GM18951 (cell line): Measurements from ENCODE around the gene HSPG2.
"Not testable (repeated sequence)": the region's sequence is repeated elsewhere in the genome, so short reads cannot be mapped to it uniquely, and the experiment has no call there.

Experiments used
- POLR2A ChIP-seq: IDR thresholded peaks from 4 replicates; pipeline ENCODE4 v1.6.1; 2011; ENCODE audit warnings: mild to moderate bottlenecking; ENCODE audit not compliant: insufficient read length, insufficient read depth; ENCODE audit errors: extremely low read depth
- in situ Hi-C: fragments of 300-500 bp; cut with MboI; formaldehyde crosslinking; loops from one replicate; pipeline ENCODE4 v1.12.0; 2022; ENCODE audit warnings: low sequenced_read_pairs, mixed read lengths, inconsistent platforms; ENCODE audit not compliant: unreplicated experiment

Gene HSPG2

GRCh38 chr1:21966247-21967000, 29.3 kb upstream of the HSPG2 start:
- no peak for TF ChIP-seq POLR2A
- in situ Hi-C loops, result loop anchor here (25.0 kb wide), 1 partner anchor 254 kb away; no protein-coding TSS in a partner anchor

DNA sequence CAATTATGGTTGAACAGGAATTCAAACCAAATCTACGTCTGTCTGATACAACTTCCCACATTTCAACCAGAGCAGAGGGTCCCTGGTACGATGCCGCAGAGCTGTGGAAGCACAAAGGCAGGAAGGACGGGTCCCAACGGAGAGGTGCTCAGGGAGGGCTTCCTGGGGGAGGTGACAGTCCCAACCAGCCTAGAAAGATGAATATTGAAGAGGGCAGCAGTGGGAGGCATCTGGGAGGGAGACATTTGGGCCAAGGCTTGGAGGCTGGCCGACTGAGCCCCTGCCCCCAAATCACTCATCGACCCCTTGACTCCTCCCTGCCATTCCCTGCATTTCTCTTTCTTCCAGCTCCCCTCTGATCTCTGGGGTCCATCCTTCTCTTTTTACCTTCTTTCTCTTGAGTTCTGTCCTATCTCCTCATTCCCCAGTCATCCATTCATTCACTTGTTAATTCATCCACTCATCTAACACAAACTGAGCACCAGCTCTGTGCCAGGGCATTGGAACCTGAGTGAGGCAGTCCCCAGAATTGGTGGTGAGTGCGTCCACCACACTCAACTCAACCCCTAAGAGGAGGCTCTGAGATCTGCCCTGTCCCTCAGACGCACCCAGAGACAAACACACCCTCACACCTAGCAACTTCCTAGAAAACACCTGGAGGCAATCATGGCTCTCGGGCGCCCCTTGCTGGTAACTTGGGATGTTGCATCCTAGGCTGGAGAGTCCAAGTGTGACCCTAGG, 26.5 kb upstream of the HSPG2 start:
- in situ Hi-C loops, result loop anchor here (25.0 kb wide), 1 partner anchor 251 kb away; no protein-coding TSS in a partner anchor
- TF ChIP-seq POLR2A, result no peak

GRCh38 chr1:21961799-21962198, 24.7 kb upstream of the HSPG2 start:
- TF ChIP-seq POLR2A, result no peak
- in situ Hi-C loops, result loop anchor here (25.0 kb wide), 1 partner anchor 249 kb away; no protein-coding TSS in a partner anchor

- no peak for TF ChIP-seq POLR2A
- in situ Hi-C loops, result loop anchor here (25.0 kb wide), 1 partner anchor 249 kb away; no protein-coding TSS in a partner anchor
Measured at GRCh38 chr1:21961337-21961736, 24.2 kb upstream of the HSPG2 start.

- TF ChIP-seq POLR2A, result no peak
- in situ Hi-C loops, result loop anchor here (25.0 kb wide), 1 partner anchor 245 kb away; no protein-coding TSS in a partner anchor
Measured at GRCh38 chr1:21956720-21957552, 19.8 kb upstream of the HSPG2 start.

GRCh38 chr1:21955501-21956281, 18.6 kb upstream of the HSPG2 start:
- in situ Hi-C loops, result loop anchor here (25.0 kb wide), 1 partner anchor 243 kb away; no protein-coding TSS in a partner anchor
- no peak for TF ChIP-seq POLR2A

GRCh38 chr1:21955058-21955457, 17.9 kb upstream of the HSPG2 start:
- TF ChIP-seq POLR2A, result no peak
- in situ Hi-C loops, result loop anchor here (25.0 kb wide), 1 partner anchor 243 kb away; no protein-coding TSS in a partner anchor

DNA sequence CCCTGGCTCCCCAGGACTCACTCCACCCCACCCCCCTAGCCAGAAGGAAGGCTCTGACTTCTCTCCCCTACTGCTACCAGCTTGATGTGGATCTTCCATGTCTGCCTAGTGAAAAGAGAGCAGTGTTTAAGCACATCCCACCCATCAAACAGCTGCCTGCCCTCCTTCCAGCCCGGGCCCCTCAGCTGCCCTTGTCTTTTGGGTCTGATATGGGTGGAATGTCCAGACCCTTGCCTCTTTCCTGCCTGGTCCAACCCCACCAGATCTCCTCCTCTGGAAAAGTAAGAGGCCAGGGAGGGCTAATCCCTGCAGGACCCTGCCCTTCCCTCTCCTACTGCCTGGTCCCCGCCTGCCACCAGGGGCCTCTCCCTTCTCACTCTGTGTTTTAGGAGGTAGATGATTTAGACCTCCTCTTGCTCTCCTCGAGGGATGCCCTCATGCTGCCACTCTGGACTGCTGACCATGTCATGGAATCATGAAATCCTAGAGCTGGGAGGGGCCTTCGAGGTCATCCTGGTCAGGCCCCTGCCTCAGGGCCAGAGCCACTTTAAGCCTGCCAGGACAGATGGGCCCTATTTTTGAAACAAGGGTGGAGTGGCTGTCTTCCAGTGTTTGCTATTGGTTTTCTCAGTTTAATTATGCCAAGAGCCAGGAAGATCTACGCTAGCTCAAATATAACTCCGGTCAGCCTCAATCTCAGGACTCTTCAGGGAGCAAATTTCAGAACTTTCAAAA, 15.8 kb upstream of the HSPG2 start:
- in situ Hi-C loops, result loop anchor here (25.0 kb wide), 1 partner anchor 241 kb away; no protein-coding TSS in a partner anchor
- TF ChIP-seq POLR2A, result no peak

GRCh38 chr1:21951226-21951870, 14.2 kb upstream of the HSPG2 start:
- no peak for TF ChIP-seq POLR2A
- in situ Hi-C loops, result loop anchor here (25.0 kb wide), 1 partner anchor 239 kb away; no protein-coding TSS in a partner anchor

- no peak for TF ChIP-seq POLR2A
Measured at GRCh38 chr1:21950734-21951133, 13.6 kb upstream of the HSPG2 start.

GRCh38 chr1:21946836-21947587, 9.9 kb upstream of the HSPG2 start:
- in situ Hi-C loops, result no loop called here
- no peak for TF ChIP-seq POLR2A

More at GRCh38 chr1:21950734-21951133, 13.6 kb upstream of the HSPG2 start:
- in situ Hi-C loops, result loop anchor here (25.0 kb wide), 1 partner anchor 238 kb away; no protein-coding TSS in a partner anchor

- in situ Hi-C loops, result no loop called here
- TF ChIP-seq POLR2A, result no peak
Measured at GRCh38 chr1:21944733-21945073, 7.6 kb upstream of the HSPG2 start.

DNA sequence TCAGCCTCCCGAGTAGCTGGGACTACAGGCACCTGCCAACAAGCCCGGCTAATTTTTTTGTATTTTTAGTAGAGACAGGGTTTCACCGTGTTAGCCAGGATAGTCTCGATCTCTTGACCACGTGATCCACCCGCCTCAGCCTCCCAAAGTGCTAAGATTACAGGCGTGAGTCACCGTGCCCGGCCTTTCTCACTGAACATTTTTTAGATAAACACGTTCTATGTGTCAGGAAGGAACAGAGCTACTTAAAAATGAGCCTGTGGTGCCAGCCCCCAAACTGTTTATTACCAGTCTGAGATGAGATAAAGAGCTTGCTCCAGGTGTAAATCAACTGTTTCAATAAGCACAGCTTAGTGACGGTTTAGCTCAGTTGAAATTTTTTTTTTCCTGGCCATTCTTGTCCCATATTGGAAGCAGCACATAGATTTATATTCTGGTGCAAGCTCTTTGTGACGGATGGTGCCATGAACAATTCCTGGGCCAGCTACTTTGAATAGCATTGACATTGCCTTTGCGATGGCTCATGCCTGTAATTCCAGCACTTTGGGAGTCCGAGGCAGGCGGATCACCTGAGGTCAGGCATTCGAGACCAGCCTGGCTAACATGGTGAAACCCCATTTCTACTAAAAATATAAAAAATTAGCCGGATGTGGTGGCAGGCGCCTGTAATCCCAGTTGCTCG, 6.0 kb upstream of the HSPG2 start:
- in situ Hi-C loops, result not testable (repeated sequence)
